H1 (cell line): Measurements from ENCODE around the gene DIP2C. TPM values are rescaled to one million over a fixed set of nuclear protein-coding genes. Genes with fewer than 3 reads are reported as not detected.

Source experiments
- CTCF ChIA-PET: fragments of 300-600 bp; sonication (Branson Sonifier 250); formaldehyde crosslinking; loops from one replicate; lab custom pipeline; 2021; ENCODE audit not compliant: partially characterized antibody; lab: Charles Lee
- POLR2A ChIA-PET: fragments of 300-600 bp; sonication (Branson Sonifier 250); formaldehyde crosslinking; loops from one replicate; lab custom pipeline; 2021; ENCODE audit warnings: inconsistent platforms; ENCODE audit not compliant: partially characterized antibody; lab: Charles Lee
- DNase-seq, 2 experiments: peaks; one replicate each; pipeline versions ENCODE4 v3.0.0 to v3.0.0-alpha.2; 2010 to 2022; ENCODE audit warnings: low spot score in 2 of 2, low read depth in 1 of 2, mixed read lengths in 1 of 2
- FAIRE-seq: peaks from 2 replicates; lab custom pipeline; 2011; peaks lifted over from hg19 to GRCh38; lab: Jason Lieb, UNC
- H2AFZ ChIP-seq: 2 replicates; pipeline ENCODE4 v1.8.1; 2012; ENCODE audit warnings: low read length, inconsistent platforms
- H2AK5ac ChIP-seq: 2 replicates; pipeline ENCODE4 v1.6.1; 2013; ENCODE audit warnings: low read depth, low read length
- H2BK120ac ChIP-seq: replicated peaks from 2 replicates; pipeline ENCODE3; 2013; ENCODE audit warnings: low read depth, low read length, inconsistent platforms
- H2BK12ac ChIP-seq: 2 replicates; pipeline ENCODE4 v1.6.1; 2013; ENCODE audit warnings: low read depth, low read length
- H2BK15ac ChIP-seq: 2 replicates; pipeline ENCODE4 v1.6.1; 2013; ENCODE audit warnings: low read length
- H2BK20ac ChIP-seq: 2 replicates; pipeline ENCODE4 v1.6.1; 2013; ENCODE audit warnings: low read length
- H2BK5ac ChIP-seq: 2 replicates; pipeline ENCODE4 v1.6.1; 2013; ENCODE audit warnings: low read depth, low read length
- H3K14ac ChIP-seq: 2 replicates; pipeline ENCODE4 v1.6.1; 2013; ENCODE audit warnings: inconsistent platforms; ENCODE audit not compliant: insufficient read length
- H3K18ac ChIP-seq: 2 replicates; pipeline ENCODE4 v1.6.1; 2013; ENCODE audit warnings: low read length; ENCODE audit errors: extremely low read depth
- H3K23ac ChIP-seq: 2 replicates; pipeline ENCODE4 v1.6.1; 2013; ENCODE audit warnings: inconsistent platforms; ENCODE audit not compliant: insufficient read length
- H3K23me2 ChIP-seq: 2 replicates; pipeline ENCODE4 v1.6.1; 2013; ENCODE audit warnings: low read depth, low read length
- H3K27ac ChIP-seq: 2 replicates; pipeline ENCODE4 v1.6.1; 2011; ENCODE audit warnings: low read depth, low read length, inconsistent platforms
- H3K27me3 ChIP-seq, 4 experiments: replicated peaks in 1 of 4; 1 replicate in 1 of 4; 2 replicates in 3 of 4; pipeline versions ENCODE4 v1.6.1 to v1.8.1; 2011 to 2013; ENCODE audit warnings: low read length in 3 of 4, mild to moderate bottlenecking in 3 of 4, inconsistent platforms in 2 of 4, mixed read lengths in 2 of 4, moderate library complexity in 1 of 4; ENCODE audit not compliant: control insufficient read depth in 3 of 4, insufficient read depth in 3 of 4; ENCODE audit errors: extremely low read depth in 1 of 4
- H3K36me3 ChIP-seq, 4 experiments: 2 replicates each; pipeline versions ENCODE4 v1.6.1 to v1.8.1; 2011 to 2013; ENCODE audit warnings: mild to moderate bottlenecking in 4 of 4, low read length in 3 of 4, moderate library complexity in 2 of 4, control low read depth in 1 of 4, inconsistent platforms in 1 of 4; ENCODE audit not compliant: insufficient read depth in 4 of 4, control insufficient read depth in 2 of 4
- H3K4ac ChIP-seq: replicated peaks from 2 replicates; pipeline ENCODE3; 2013; ENCODE audit warnings: low read length, low read depth, mixed read lengths, inconsistent platforms; ENCODE audit not compliant: insufficient read length
- H3K4me1 ChIP-seq, 4 experiments: replicated peaks in 1 of 4; 1 replicate in 1 of 4; 2 replicates in 3 of 4; pipeline versions ENCODE4 v1.6.1 to v1.8.1; 2011 to 2013; ENCODE audit warnings: low read length in 3 of 4, inconsistent platforms in 2 of 4, mixed read lengths in 1 of 4; ENCODE audit not compliant: insufficient read depth in 4 of 4, control insufficient read depth in 3 of 4
- H3K4me2 ChIP-seq, 2 experiments: 2 replicates each; pipeline versions ENCODE4 v1.6.1 to v1.8.1; 2011 to 2013; ENCODE audit warnings: low read depth in 2 of 2, low read length in 2 of 2, control low read depth in 1 of 2, inconsistent platforms in 1 of 2, mild to moderate bottlenecking in 1 of 2; ENCODE audit not compliant: insufficient read depth in 1 of 2
- H3K4me3 ChIP-seq, 4 experiments: fragments of 200-600, 300-600 bp in 1 of 4; sonication (generic), shearing (Covaris generic), sonication (Bioruptor Twin) in 1 of 4; 2 replicates each; pipeline versions ENCODE4 v1.5.1 to v1.8.1; 2011 to 2016; ENCODE audit warnings: low read length in 4 of 4, low read depth in 3 of 4, control low read depth in 2 of 4, inconsistent platforms in 2 of 4, mild to moderate bottlenecking in 2 of 4, mixed read lengths in 1 of 4, moderate library complexity in 1 of 4; ENCODE audit not compliant: insufficient read depth in 2 of 4; ENCODE audit errors: extremely low read depth in 1 of 4
- H3K56ac ChIP-seq: replicated peaks from 2 replicates; pipeline ENCODE3; 2013; ENCODE audit warnings: low read depth, mild to moderate bottlenecking, mixed read lengths, low read length, inconsistent platforms; ENCODE audit not compliant: insufficient read length
- H3K79me1 ChIP-seq: 2 replicates; pipeline ENCODE4 v1.6.1; 2013; ENCODE audit warnings: low read depth, low read length, control low read depth
- H3K79me2 ChIP-seq, 2 experiments: 2 replicates each; pipeline versions ENCODE4 v1.6.1 to v1.8.1; 2012 to 2013; ENCODE audit warnings: low read length in 2 of 2, mild to moderate bottlenecking in 2 of 2, inconsistent platforms in 1 of 2; ENCODE audit not compliant: insufficient read depth in 2 of 2, control insufficient read depth in 1 of 2
- H3K9ac ChIP-seq, 4 experiments: replicated peaks in 1 of 4; 1 replicate in 1 of 4; 2 replicates in 3 of 4; pipeline versions ENCODE4 v1.6.1 to v1.8.1; 2011 to 2013; ENCODE audit warnings: low read depth in 3 of 4, low read length in 3 of 4, control low read depth in 2 of 4, mild to moderate bottlenecking in 2 of 4, moderate library complexity in 2 of 4, inconsistent platforms in 1 of 4; ENCODE audit errors: extremely low read depth in 1 of 4
- H3K9me3 ChIP-seq, 2 experiments: 2 replicates each; pipeline versions ENCODE4 v1.6.1 to v1.8.1; 2012 to 2013; ENCODE audit warnings: mild to moderate bottlenecking in 2 of 2, moderate library complexity in 2 of 2, control low read depth in 1 of 2, inconsistent platforms in 1 of 2, low read depth in 1 of 2, low read length in 1 of 2, mixed read lengths in 1 of 2; ENCODE audit not compliant: insufficient read depth in 2 of 2
- H4K20me1 ChIP-seq, 2 experiments: replicated peaks in 1 of 2; 2 replicates each; pipeline versions ENCODE3 to v1.8.1; 2011 to 2013; ENCODE audit warnings: inconsistent platforms in 2 of 2, low read length in 2 of 2, mild to moderate bottlenecking in 1 of 2; ENCODE audit not compliant: insufficient read depth in 2 of 2, control insufficient read depth in 1 of 2
- H4K5ac ChIP-seq: 2 replicates; pipeline ENCODE4 v1.6.1; 2013; ENCODE audit warnings: low read length, low read depth, mixed read lengths, inconsistent platforms; ENCODE audit not compliant: insufficient read length
- H4K8ac ChIP-seq: 2 replicates; pipeline ENCODE4 v1.8.0; 2013; ENCODE audit warnings: mild to moderate bottlenecking, moderate library complexity, low read length, inconsistent platforms; ENCODE audit not compliant: insufficient read depth; ENCODE audit errors: extremely low read depth
- H4K91ac ChIP-seq: replicated peaks from 2 replicates; pipeline ENCODE3; 2013; ENCODE audit warnings: low read length, mixed read lengths, inconsistent platforms; ENCODE audit not compliant: insufficient read length
- CBX5 ChIP-seq: fragments of 300-800, 300-1000 bp; sonication (generic); IDR thresholded peaks from 2 replicates; pipeline ENCODE4 v1.7.1; 2016; ENCODE audit warnings: antibody characterized with exemption, low read length, low read depth
- GTF2F1 ChIP-seq: IDR thresholded peaks from 2 replicates; pipeline ENCODE4 v1.6.1; 2012; ENCODE audit warnings: low read depth, low read length, improper control_type of control experiment, borderline replicate concordance
- NANOG ChIP-seq: IDR thresholded peaks from 2 replicates; pipeline ENCODE4 v1.6.1; 2011; ENCODE audit warnings: low read length, low read depth, mild to moderate bottlenecking, inconsistent platforms; ENCODE audit not compliant: insufficient read depth, poor library complexity, severe bottlenecking
- SIRT6 ChIP-seq: IDR thresholded peaks from one replicate; pipeline ENCODE4 v1.7.1; 2012; ENCODE audit warnings: low read length, inconsistent platforms
- WGBS, 2 experiments: shearing (Covaris generic) in 1 of 2; methylation state at CpG; one replicate each; pipeline versions ENCODE4 v1.1.6 to v1.1.7; 2013 to 2015; ENCODE audit warnings: low lambda C conversion rate in 2 of 2, mixed read lengths in 2 of 2, inconsistent platforms in 1 of 2, low coverage in 1 of 2, missing lambda C conversion rate in 1 of 2; ENCODE audit not compliant: insufficient replicate concordance in 2 of 2, insufficient coverage in 1 of 2, insufficient read length in 1 of 2; ENCODE audit errors: extremely low coverage in 1 of 2, missing lambda C conversion rate in 1 of 2; 5-methylcytosine and 5-hydroxymethylcytosine counted together
- polyA plus RNA-seq, 7 experiments: library from polyadenylated mRNA; depleted of rRNA in 3 of 7; stranded (reverse) in 5 of 7; unstranded in 2 of 7; fragments of >200 nt in 5 of 7; fragments of 200-250 nt in 2 of 7; gene quantifications; 1 replicate in 5 of 7; 2 replicates in 1 of 7; 4 replicates in 1 of 7; pipeline versions ENCODE4 v1.2.1 to v1.2.3, GENCODE V29; 2011 to 2013; ENCODE audit warnings: missing spikeins in 2 of 7, mixed read lengths in 2 of 7
- total RNA-seq: library from RNA; stranded (reverse); fragmentation: NEBNext Ultra II Directional; extraction: Animal tissue kit (Norgen Biotek cat#: 25700); gene quantifications from 2 replicates; pipeline ENCODE4 v1.2.1, GENCODE V29; 2021

DIP2C gene
- total and polyA plus RNA-seq, 2 of the 8 experiments (the other 6 are each of a cell fraction or from before 2014, with no cell fraction given) = 3.8 to 9.3 TPM

- no peak overlapping the region for H3K18ac ChIP-seq
- H2AFZ ChIP-seq = no peak overlapping the region
- H3K4me2 ChIP-seq = no peak overlapping the region
- H3K9me3 ChIP-seq = no peaks in the 10 kb centered on the region
- H3K9ac ChIP-seq = no peak overlapping the region
- WGBS, 2 experiments = 93% methylated on average over 30 of the region's 42 CpGs; no CpG with 5 or more reads in 1 of the 2 experiments
- ChIA-PET POLR2A (no interaction called here), CTCF (interaction anchor here (0.6 kb wide), 1 partner anchor 70 kb away, joined by 3 read pairs; no protein-coding TSS in a partner anchor)
- no peak overlapping the region for H2BK20ac ChIP-seq
- no peak overlapping the region for H4K5ac ChIP-seq
- H3K23ac ChIP-seq = no peak overlapping the region
- peaks cover 2 to 4% (median 4%) of the 10 kb centered on the region in 4 experiments; a peak in 6 of 7 replicates for H3K4me1 ChIP-seq
- H3K36me3 ChIP-seq = no peaks in the 10 kb centered on the region
- H3K4me3 ChIP-seq = no peak overlapping the region
- no peak overlapping the region for H2BK12ac ChIP-seq
- no peak overlapping the region for H3K14ac ChIP-seq
- no peak overlapping the region for H4K91ac ChIP-seq
- TF ChIP-seq GTF2F1 (no peak), SIRT6 (no peak), CBX5 (no peak), NANOG (no peak)
- peaks cover 0 to 15% of the 10 kb centered on the region in 2 experiments; a peak in 2 of 4 replicates for H3K79me2 ChIP-seq
- H2BK15ac ChIP-seq = no peak overlapping the region
- DNase-seq (no peak), FAIRE-seq (no peak)
- no peak overlapping the region for H3K4ac ChIP-seq
- peaks cover 4 to 20% of the 10 kb centered on the region in 2 experiments for H4K20me1 ChIP-seq
- peak overlapping the region; percentile 72; the same call in 1 of the 2 replicates for H2AK5ac ChIP-seq
- H2BK5ac ChIP-seq = no peak overlapping the region
- H4K8ac ChIP-seq = peak overlapping the region; percentile 77; the same call in 1 of the 2 replicates
- H3K56ac ChIP-seq = no peak overlapping the region
- H3K27ac ChIP-seq = no peak overlapping the region
- peaks cover 8% of the 10 kb centered on the region; the same call in 1 of the 2 replicates for H3K79me1 ChIP-seq
- no peak overlapping the region for H2BK120ac ChIP-seq
- H3K23me2 ChIP-seq = no peaks in the 10 kb centered on the region
- H3K27me3 ChIP-seq = no peaks in the 10 kb centered on the region
Measured at GRCh38 chr10:639001-639750, 50.3 kb downstream of the DIP2C start.
